Thyroid gland (tissue), 4 donors: Measurements from ENCODE around the gene ANAPC2.

Source experiments
- CTCF ChIP-seq, 6 experiments: fragments of 200-600 bp in 3 of 6; fragments of 450-650 bp in 3 of 6; sonication (generic) in 3 of 6; IDR thresholded peaks; one replicate each; pipeline ENCODE4 v1.5.1; 2016 to 2019; ENCODE audit warnings: antibody characterized with exemption in 6 of 6, mild to moderate bottlenecking in 2 of 6, inconsistent platforms in 1 of 6, moderate library complexity in 1 of 6
- POLR2A ChIP-seq, 2 donors: fragments of 450-650 bp; IDR thresholded peaks; one replicate each; pipeline ENCODE4 v1.6.1; 2017; ENCODE audit warnings: antibody characterized with exemption in 2 of 2, mild to moderate bottlenecking in 2 of 2, moderate library complexity in 1 of 2

GRCh38 chr9:137194388-137194787 is 6.0 kb upstream of the ANAPC2 start:
- TF ChIP-seq CTCF (IDR thresholded peaks at IDR 0.05) (no peak), POLR2A (IDR thresholded peaks at IDR 0.05) (no peak)
